Stomach (tissue), 9 donors: ENCODE data around the gene OBP2A. TPM values are rescaled to one million over a fixed set of nuclear protein-coding genes. Genes with fewer than 3 reads are reported as not detected.

Experiments
- DNase-seq, 2 donors: peaks; one replicate each; pipeline versions ENCODE4 v3.0.0 to v3.0.0-alpha.2; 2013 to 2019
- H3K27ac ChIP-seq, 5 donors: fragments of 200-600 bp in 4 of 5; sonication (generic) in 4 of 5; one replicate each; pipeline ENCODE4 v1.5.1; 2013 to 2019; ENCODE audit warnings: mild to moderate bottlenecking in 1 of 5, moderate library complexity in 1 of 5
- H3K27me3 ChIP-seq, 3 donors: fragments of 200-600 bp; sonication (generic); one replicate each; pipeline ENCODE4 v1.5.1; 2017 to 2019; ENCODE audit warnings: mixed run types in 1 of 3
- H3K36me3 ChIP-seq, 4 donors: fragments of 200-600 bp; sonication (generic); 1 replicate in 3 of 4; 2 replicates in 1 of 4; pipeline ENCODE4 v1.5.1; 2016 to 2019
- H3K4me1 ChIP-seq, 4 donors: fragments of 200-600 bp; sonication (generic); one replicate each; pipeline ENCODE4 v1.5.1; 2016 to 2019
- H3K4me3 ChIP-seq, 4 donors: fragments of 200-600 bp; sonication (generic) in 3 of 4; one replicate each; pipeline ENCODE4 v1.5.1; 2016 to 2019; ENCODE audit warnings: mild to moderate bottlenecking in 1 of 4
- H3K9me3 ChIP-seq, 4 donors: fragments of 200-600 bp; sonication (generic); one replicate each; pipeline ENCODE4 v1.5.1; 2016 to 2019
- CTCF ChIP-seq, 7 experiments: fragments of 450-650 bp in 4 of 7; fragments of 200-600 bp in 3 of 7; sonication (generic) in 3 of 7; IDR thresholded peaks; one replicate each; pipeline ENCODE4 v1.5.1; 2016 to 2019; ENCODE audit warnings: antibody characterized with exemption in 7 of 7, control low read depth in 2 of 7, mild to moderate bottlenecking in 1 of 7
- EP300 ChIP-seq: sonication (generic); formaldehyde crosslinking; IDR thresholded peaks from one replicate; pipeline ENCODE4 v1.6.1; 2017; ENCODE audit warnings: antibody characterized with exemption
- POLR2A ChIP-seq, 4 donors: fragments of 450-650 bp; IDR thresholded peaks; one replicate each; pipeline ENCODE4 v1.6.1; 2016; ENCODE audit warnings: antibody characterized with exemption in 4 of 4, control low read depth in 2 of 4, mild to moderate bottlenecking in 1 of 4, moderate library complexity in 1 of 4
- POLR2AphosphoS5 ChIP-seq, 3 donors: sonication (generic); formaldehyde crosslinking; IDR thresholded peaks; one replicate each; pipeline ENCODE4 v1.6.1; 2016; ENCODE audit warnings: antibody characterized with exemption in 3 of 3
- WGBS, 5 donors: extraction: QIAGEN DNeasy Blood & Tissue Kit in 3 of 5; methylation state at CpG; one replicate each; pipeline versions ENCODE4 v1.1.5 to v1.1.7; 2013 to 2018; 5-methylcytosine and 5-hydroxymethylcytosine counted together
- intact Hi-C: fragments of 100-400 bp; cut with DNase I; formaldehyde crosslinking; loops from one replicate; pipeline ENCODE4 v1.15.1; 2023; ENCODE audit warnings: low total_unique reads
- polyA plus RNA-seq, 3 donors: library from polyadenylated mRNA; stranded (reverse); fragments of 200-250 nt; gene quantifications; one replicate each; pipeline ENCODE4 v1.2.3, GENCODE V29; 2013
- total RNA-seq, 5 donors: library from RNA; depleted of rRNA; stranded (reverse); fragments of >200 nt; gene quantifications; one replicate each; pipeline versions ENCODE4 v1.1.0 to v1.2.3, GENCODE V29; 2014 to 2016
- donor health status: healthy with polysubstance abuse.
- donor health status: Bipolar disorder and iron deficiency.
- donor health status: healthy.

Gene OBP2A
- total and polyA plus RNA-seq, 8 donors, result not detected

GRCh38 chr9:135505406-135506187 lies 40.3 kb upstream of the OBP2A start:
- no peak for DNase-seq

GRCh38 chr9:135506327-135507103 lies 39.4 kb upstream of the OBP2A start:
- DNase-seq, result no peak
- intact Hi-C loops, result no loop called here

More at GRCh38 chr9:135505406-135506187, 40.3 kb upstream of the OBP2A start:
- TF ChIP-seq CTCF (IDR thresholded peaks at IDR 0.05), result no peak
- TF ChIP-seq EP300, result no peak
- TF ChIP-seq POLR2AphosphoS5 (IDR thresholded peaks at IDR 0.05), result no peak
- no peak for TF ChIP-seq POLR2A (IDR thresholded peaks at IDR 0.05)
- intact Hi-C loops, result no loop called here
- H3K4me3 ChIP-seq, result no peak overlapping the region
- H3K4me1 ChIP-seq, result peaks cover 14 to 35% (median 25%) of the 10 kb centered on the region in 4 donors
- no peak overlapping the region for H3K27ac ChIP-seq
- WGBS, 5 donors, result 72 to 89% (median 87%) methylated on average over 10 to 24 of the region's 24 CpGs
- peaks cover 0 to 18% (median 12%) of the 10 kb centered on the region in 4 donors for H3K9me3 ChIP-seq
- H3K36me3 ChIP-seq, result peaks cover 25 to 43% (median 37%) of the 10 kb centered on the region in 4 donors
- no peaks in the 10 kb centered on the region for H3K27me3 ChIP-seq

GRCh38 chr9:135507104-135508035 lies 38.6 kb upstream of the OBP2A start:
- intact Hi-C loops, result no loop called here
- peaks cover 2 to 20% (median 11%) of the 10 kb centered on the region in 4 donors for H3K4me1 ChIP-seq
- no peaks in the 10 kb centered on the region for H3K27me3 ChIP-seq
- WGBS, 5 donors, result 81 to 88% (median 87%) methylated on average over 22 to 23 of the region's 23 CpGs
- no peak overlapping the region for H3K4me3 ChIP-seq
- H3K27ac ChIP-seq, result no peak overlapping the region
- H3K9me3 ChIP-seq, result peaks cover 0 to 18% (median 12%) of the 10 kb centered on the region in 4 donors
- H3K36me3 ChIP-seq, result peaks cover 25 to 35% (median 32%) of the 10 kb centered on the region in 4 donors
- no peak for TF ChIP-seq POLR2AphosphoS5 (IDR thresholded peaks at IDR 0.05)
- TF ChIP-seq POLR2A (IDR thresholded peaks at IDR 0.05), result no peak
- DNase-seq, result no peak

More at GRCh38 chr9:135506327-135507103, 39.4 kb upstream of the OBP2A start:
- no peak for TF ChIP-seq POLR2A (IDR thresholded peaks at IDR 0.05)
- no peak for TF ChIP-seq CTCF (IDR thresholded peaks at IDR 0.05)
- TF ChIP-seq EP300, result no peak
- TF ChIP-seq POLR2AphosphoS5 (IDR thresholded peaks at IDR 0.05), result no peak
- Histone ChIP-seq H3K36me3 (peaks cover 25 to 43% (median 37%) of the 10 kb centered on the region in 4 donors), H3K4me3 (no peak overlapping the region), H3K4me1 (peaks cover 9 to 29% (median 20%) of the 10 kb centered on the region in 4 donors), H3K27ac (no peak overlapping the region), H3K9me3 (peaks cover 0 to 18% (median 12%) of the 10 kb centered on the region in 4 donors), H3K27me3 (no peaks in the 10 kb centered on the region)
- WGBS, 5 donors, result 39 to 63% (median 60%) methylated on average over 5 to 14 of the region's 14 CpGs

GRCh38 chr9:135508211-135508820 lies 37.6 kb upstream of the OBP2A start:
- H3K4me1 ChIP-seq, result peaks cover 0 to 12% (median 6%) of the 10 kb centered on the region in 4 donors
- DNase-seq, result no peak
- H3K36me3 ChIP-seq, result peaks cover 16 to 26% (median 23%) of the 10 kb centered on the region in 4 donors
- H3K27me3 ChIP-seq, result no peaks in the 10 kb centered on the region
- WGBS, 5 donors, result 85 to 90% (median 87%) methylated on average over 7 to 9 of the region's 9 CpGs
- peaks cover 0 to 18% (median 12%) of the 10 kb centered on the region in 4 donors for H3K9me3 ChIP-seq
- TF ChIP-seq EP300, result no peak
- TF ChIP-seq POLR2A (IDR thresholded peaks at IDR 0.05), result no peak
- no peak for TF ChIP-seq CTCF (IDR thresholded peaks at IDR 0.05)
- no peak for TF ChIP-seq POLR2AphosphoS5 (IDR thresholded peaks at IDR 0.05)
- H3K4me3 ChIP-seq, result no peak overlapping the region
- intact Hi-C loops, result no loop called here
- no peak overlapping the region for H3K27ac ChIP-seq
